Upper lobe of left lung (tissue), 4 donors: ENCODE data around the gene RAB36.

Experiments used
- CTCF ChIP-seq, 6 experiments: fragments of 450-650 bp in 4 of 6; fragments of 200-600 bp in 2 of 6; sonication (generic) in 2 of 6; IDR thresholded peaks; one replicate each; pipeline ENCODE4 v1.5.1; 2016 to 2019; ENCODE audit warnings: antibody characterized with exemption in 6 of 6
- EP300 ChIP-seq, 4 donors: sonication (generic); formaldehyde crosslinking; IDR thresholded peaks; one replicate each; pipeline ENCODE4 v1.5.1; 2017; ENCODE audit warnings: antibody characterized with exemption in 4 of 4, control low read depth in 2 of 4
- POLR2A ChIP-seq, 4 donors: fragments of 450-650 bp; IDR thresholded peaks; one replicate each; pipeline ENCODE4 v1.5.1; 2016 to 2017; ENCODE audit warnings: antibody characterized with exemption in 4 of 4, mild to moderate bottlenecking in 2 of 4
- POLR2AphosphoS5 ChIP-seq, 2 donors: sonication (generic); formaldehyde crosslinking; IDR thresholded peaks; one replicate each; pipeline ENCODE4 v1.5.1; 2017; ENCODE audit warnings: antibody characterized with exemption in 2 of 2

GRCh38 chr22:23180301-23180892 lies 35.1 kb downstream of the RAB36 start, which contains the start of gene BCR:
- peak in 3 of 6 experiments; percentile 12 to 36 (median 28) for TF ChIP-seq CTCF (IDR thresholded peaks at IDR 0.05)
- TF ChIP-seq POLR2AphosphoS5 (IDR thresholded peaks at IDR 0.05): peak; percentile 52 to 77
- peak in 2 of 4 donors; percentile 46 to 81 for TF ChIP-seq POLR2A (IDR thresholded peaks at IDR 0.05)
- TF ChIP-seq EP300 (IDR thresholded peaks at IDR 0.05): no peak
